ENCODE results near the gene MET. TPM values are rescaled to one million over a fixed set of nuclear protein-coding genes. Genes with fewer than 3 reads are reported as not detected.

Gene MET
- total RNA-seq, 1 experiment from 2014 or later = 8.3 TPM

DNA sequence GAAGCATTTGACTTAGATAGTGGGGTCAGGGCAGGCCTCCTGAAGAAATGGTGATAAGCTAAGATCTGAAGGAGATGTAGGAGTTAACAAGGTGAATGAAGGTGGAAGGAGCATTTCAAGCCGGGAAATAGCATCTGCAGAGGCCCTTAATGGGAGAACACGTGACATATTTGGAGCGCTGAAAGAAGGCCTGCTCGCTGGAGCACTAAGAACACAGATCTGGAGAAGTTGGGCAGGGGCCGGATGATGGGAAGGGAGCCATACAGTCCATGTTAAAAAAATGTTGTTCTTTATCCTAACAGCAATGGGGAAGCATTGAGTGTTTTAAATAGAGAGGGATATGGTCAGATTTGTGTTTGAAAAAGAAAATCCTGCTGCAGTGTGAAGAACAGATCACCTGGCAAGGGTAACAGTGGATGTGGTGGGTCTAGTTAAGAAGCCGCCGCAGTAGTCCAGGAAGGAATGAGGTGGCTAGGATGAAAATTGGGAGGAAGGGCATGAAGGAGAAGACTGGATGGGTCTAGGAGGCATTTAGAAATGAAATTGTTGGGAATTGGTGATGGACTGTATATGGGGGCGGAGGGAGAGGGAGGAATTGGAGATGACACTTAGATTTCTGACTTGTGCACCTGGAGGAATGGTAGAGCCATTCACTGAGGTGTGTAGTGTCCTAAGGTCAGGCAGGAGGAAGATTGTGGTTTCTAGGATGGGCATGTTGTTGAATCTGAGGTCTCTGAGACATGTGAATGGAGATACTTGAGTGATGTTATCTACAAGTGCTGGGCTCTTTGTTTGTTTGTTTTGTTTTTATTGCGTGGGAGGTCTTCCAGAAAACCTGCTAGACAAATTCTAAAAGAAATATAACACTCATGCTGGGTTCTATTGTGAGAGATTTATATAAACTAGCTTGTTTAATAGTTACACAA is 58.4 kb downstream of the MET start:
- Histone ChIP-seq H3K4me1 (replicated peaks) (peaks cover 10% of the 10 kb centered on the region), H3K27me3 (replicated peaks) (peaks cover 54% of the 10 kb centered on the region), H3K4me3 (no peak overlapping the region), H3K27ac (no peak overlapping the region), H3K9me3 (replicated peaks) (no peaks in the 10 kb centered on the region), H3K36me3 (no peaks in the 10 kb centered on the region)
- DNase-seq (ENCODE audit: low read depth in 1 of 2, low spot score in 2 of 2) = peak in 1 of 2 experiments; percentile 65

DNA sequence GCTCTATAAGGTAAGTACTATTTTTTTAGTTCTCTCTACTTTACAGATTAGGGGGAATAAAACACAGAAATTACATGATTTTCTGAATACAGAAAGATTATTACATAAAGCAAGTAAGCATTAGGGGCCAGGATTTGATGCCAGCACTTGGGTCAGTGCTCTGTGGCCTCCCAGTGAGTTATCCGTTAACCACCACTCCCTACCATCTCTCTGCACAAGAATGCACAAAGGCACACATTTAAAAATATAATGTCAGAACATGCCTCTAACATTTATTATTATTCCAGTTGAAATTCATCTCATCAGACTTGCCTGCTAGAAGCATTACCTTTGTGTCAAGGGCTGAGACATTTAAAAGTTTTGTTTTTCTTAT is 59.0 kb downstream of the MET start:
- no peaks in the 10 kb centered on the region for H3K9me3 ChIP-seq (replicated peaks)
- H3K27ac ChIP-seq = no peak overlapping the region
- no peaks in the 10 kb centered on the region for H3K36me3 ChIP-seq
- H3K27me3 ChIP-seq (replicated peaks) = peaks cover 54% of the 10 kb centered on the region
- H3K4me3 ChIP-seq = no peak overlapping the region
- DNase-seq (ENCODE audit: low read depth in 1 of 2, low spot score in 2 of 2) = no peak
- H3K4me1 ChIP-seq (replicated peaks) = peaks cover 10% of the 10 kb centered on the region

DNA sequence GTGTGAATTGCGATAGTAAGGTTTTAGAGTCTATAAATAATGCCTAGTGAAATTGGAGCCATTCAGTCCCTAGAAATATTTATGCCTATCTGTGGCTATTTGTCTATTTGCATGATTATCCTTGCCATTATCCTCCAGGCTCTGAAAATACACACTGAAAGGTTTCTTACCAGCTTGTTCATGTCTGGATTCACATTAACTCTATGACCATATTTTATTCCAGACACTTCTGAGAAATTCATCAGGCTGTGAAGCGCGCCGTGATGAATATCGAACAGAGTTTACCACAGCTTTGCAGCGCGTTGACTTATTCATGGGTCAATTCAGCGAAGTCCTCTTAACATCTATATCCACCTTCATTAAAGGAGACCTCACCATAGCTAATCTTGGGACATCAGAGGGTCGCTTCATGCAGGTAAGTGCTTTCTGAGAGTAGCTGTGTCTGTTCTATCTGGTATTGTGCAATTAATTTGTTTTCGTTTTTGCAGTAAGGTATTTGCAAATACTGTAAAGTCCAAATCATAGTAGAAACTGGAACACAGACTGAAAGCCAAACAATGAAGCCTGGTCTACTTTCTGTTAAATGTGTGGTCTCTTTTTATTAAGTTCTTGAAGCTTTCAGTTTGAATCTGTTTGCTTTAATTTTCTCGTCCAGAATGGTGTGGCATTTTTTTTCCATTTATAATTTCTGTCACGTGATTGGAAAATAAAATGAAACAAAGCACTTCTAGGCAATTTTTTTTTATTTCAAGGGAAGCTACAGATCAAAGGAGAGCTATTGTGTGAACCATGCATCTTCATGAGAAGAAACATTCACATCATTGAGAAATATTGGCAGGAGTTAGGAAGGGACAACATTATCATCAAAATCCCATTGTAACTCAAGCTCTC is 59.7 kb downstream of the MET start:
- no peak for DNase-seq (ENCODE audit: low read depth in 1 of 2, low spot score in 2 of 2)
- no peaks in the 10 kb centered on the region for H3K9me3 ChIP-seq (replicated peaks)
- no peak overlapping the region for H3K27ac ChIP-seq
- H3K36me3 ChIP-seq = no peaks in the 10 kb centered on the region
- H3K4me3 ChIP-seq = no peak overlapping the region
- H3K27me3 ChIP-seq (replicated peaks) = peaks cover 51% of the 10 kb centered on the region
- peaks cover 10% of the 10 kb centered on the region for H3K4me1 ChIP-seq (replicated peaks)

DNA sequence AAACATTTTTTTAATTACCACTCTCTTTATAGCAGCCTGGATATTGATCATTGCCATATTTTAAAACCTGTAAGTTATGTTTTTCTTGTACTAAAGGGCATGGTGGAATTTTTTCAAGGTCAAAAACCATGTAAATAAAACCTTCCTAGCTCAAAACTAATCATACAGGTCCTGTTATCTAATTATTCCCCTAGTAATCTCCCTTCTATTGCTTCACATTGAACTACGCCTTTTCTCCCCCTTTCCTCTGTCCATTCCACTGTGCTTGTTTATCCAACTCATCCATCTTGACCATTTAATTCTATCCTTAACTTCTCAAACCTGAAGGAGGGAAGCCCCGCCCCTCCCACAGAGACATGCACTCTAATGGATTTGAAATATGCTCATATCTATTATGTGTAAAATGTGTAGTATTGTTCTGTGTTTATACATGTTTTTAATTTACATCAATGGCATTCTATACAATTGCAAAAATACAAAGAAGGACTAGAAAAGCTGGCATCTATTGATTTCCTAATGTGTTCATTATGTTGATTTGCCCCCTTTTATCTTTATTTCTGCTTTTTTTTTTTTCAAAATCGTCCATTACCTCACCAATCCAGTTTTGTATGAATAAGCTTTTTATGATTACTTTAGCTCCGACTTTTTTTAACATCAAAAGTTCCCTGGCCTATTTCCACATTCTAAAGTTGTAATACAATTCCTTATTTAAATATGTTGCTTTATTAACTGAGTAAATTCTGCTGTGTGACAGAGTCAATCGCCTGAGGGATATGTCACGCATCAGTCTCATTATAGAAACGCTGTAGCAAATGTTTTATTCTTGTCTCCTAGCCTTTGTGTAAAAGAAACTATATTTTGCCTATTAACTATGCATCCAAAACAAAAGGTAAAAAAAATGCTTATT is 61.0 kb downstream of the MET start:
- Histone ChIP-seq H3K4me3 (no peak overlapping the region), H3K27ac (no peak overlapping the region)

DNA sequence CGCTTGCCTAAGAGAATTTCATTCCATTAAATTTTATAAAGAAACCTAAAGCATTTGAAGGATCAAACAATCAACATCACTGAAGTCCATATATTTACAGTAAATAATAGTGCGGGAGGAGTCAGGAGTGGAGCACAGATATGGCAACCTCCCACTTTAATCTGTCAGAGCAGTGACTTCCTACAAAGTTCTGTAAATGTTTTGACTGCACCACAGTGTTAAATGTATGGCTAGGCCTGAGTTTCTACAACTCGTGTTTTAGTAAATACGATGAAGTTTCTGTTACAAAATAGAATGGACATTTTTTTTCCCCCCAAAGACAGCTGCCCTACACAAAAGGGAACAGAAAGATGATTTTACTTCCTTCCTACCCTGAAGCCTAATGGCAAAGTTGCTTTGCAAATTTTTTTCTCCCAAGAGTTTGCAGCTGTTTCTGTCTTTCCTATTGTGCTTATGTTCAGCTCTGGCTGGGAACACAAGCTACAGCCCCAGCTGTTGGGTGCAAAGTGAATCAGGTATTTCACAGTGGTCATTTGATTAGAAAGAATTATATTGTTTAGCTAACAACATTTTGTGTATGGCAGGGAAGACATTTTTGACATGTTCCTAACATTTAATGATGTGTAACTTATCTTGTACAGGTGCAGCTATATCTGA is 62.1 kb downstream of the MET start:
- DNase-seq (ENCODE audit: low read depth in 1 of 2, low spot score in 2 of 2) = no peak
- no peaks in the 10 kb centered on the region for H3K36me3 ChIP-seq
- no peak overlapping the region for H3K27ac ChIP-seq
- peaks cover 29% of the 10 kb centered on the region for H3K27me3 ChIP-seq (replicated peaks)
- H3K4me1 ChIP-seq (replicated peaks) = peaks cover 10% of the 10 kb centered on the region
- H3K4me3 ChIP-seq = no peak overlapping the region
- no peaks in the 10 kb centered on the region for H3K9me3 ChIP-seq (replicated peaks)

More for the DNA sequence above, 61.0 kb downstream of the MET start:
- no peaks in the 10 kb centered on the region for H3K9me3 ChIP-seq (replicated peaks)
- peaks cover 39% of the 10 kb centered on the region for H3K27me3 ChIP-seq (replicated peaks)
- H3K4me1 ChIP-seq (replicated peaks) = peaks cover 10% of the 10 kb centered on the region
- no peak for DNase-seq (ENCODE audit: low read depth in 1 of 2, low spot score in 2 of 2)
- H3K36me3 ChIP-seq = no peaks in the 10 kb centered on the region

DNA sequence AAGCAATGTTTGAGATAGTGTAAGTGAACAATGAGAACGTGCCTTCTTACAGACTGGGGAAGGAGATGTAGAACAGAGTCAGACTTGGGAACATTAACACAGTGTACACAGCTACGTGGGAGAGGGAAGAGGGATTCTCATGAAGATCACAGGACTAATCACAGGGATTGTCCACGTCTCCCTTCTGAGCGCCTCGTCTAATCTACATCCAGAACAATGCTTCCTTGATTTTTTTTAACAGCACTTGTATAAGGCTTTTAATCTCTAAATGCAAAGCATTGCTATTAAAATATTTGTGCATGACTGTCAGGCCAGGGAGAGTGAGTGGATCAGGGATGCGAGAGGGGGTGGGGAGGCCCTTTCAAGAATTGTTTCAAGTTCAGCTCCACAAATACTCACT is 62.7 kb downstream of the MET start:
- H3K27ac ChIP-seq = no peak overlapping the region
- peaks cover 22% of the 10 kb centered on the region; the same call in 1 of the 2 replicates for H3K27me3 ChIP-seq (replicated peaks)
- no peaks in the 10 kb centered on the region for H3K9me3 ChIP-seq (replicated peaks)
- no peak for DNase-seq (ENCODE audit: low read depth in 1 of 2, low spot score in 2 of 2)
- no peaks in the 10 kb centered on the region for H3K36me3 ChIP-seq
- peaks cover 10% of the 10 kb centered on the region for H3K4me1 ChIP-seq (replicated peaks)
- no peak overlapping the region for H3K4me3 ChIP-seq

DNA sequence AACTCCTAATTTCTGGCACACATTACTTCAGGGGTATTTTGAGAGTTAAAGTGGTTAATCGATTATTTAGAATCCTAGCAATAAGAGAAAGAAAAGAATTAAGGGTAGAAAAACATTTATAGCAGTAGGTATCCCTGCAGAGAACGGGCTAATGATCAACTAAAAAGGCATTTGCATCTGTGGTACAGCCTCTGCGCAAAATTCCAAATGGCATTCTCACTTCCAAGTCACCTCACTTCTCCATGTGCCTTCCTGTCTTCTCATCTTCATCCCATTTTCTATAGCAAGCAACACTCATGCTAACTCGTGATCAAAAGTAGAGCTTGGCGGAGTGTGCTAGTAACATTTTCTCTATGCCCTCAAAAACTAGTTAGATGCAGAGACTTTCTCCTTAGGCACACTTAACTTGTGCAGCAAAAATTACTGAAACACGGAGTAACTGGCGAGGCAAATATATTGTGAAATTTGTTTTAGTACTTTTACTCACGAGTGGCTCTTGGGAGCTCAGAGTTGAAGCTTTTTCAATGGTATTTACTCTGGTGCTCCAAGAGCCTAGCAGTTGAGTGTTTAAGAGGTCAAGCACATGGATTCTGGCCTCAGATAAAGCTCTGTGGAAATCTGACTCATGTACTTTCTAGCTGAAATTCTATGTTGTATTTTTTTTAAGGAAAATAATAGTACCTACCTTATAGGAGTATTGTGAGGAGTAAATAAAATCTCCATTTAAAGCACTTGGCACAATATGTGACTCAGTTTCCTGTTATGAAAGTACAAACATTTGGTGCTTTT is 65.1 kb downstream of the MET start:
- no peak for DNase-seq (ENCODE audit: low read depth in 1 of 2, low spot score in 2 of 2)
- Histone ChIP-seq H3K27me3 (replicated peaks) (peaks cover 14% of the 10 kb centered on the region; the same call in 1 of the 2 replicates), H3K4me3 (no peak overlapping the region), H3K4me1 (replicated peaks) (no peaks in the 10 kb centered on the region), H3K36me3 (peaks cover 2% of the 10 kb centered on the region; the same call in 1 of the 2 replicates), H3K27ac (no peak overlapping the region), H3K9me3 (replicated peaks) (no peaks in the 10 kb centered on the region)

DNA sequence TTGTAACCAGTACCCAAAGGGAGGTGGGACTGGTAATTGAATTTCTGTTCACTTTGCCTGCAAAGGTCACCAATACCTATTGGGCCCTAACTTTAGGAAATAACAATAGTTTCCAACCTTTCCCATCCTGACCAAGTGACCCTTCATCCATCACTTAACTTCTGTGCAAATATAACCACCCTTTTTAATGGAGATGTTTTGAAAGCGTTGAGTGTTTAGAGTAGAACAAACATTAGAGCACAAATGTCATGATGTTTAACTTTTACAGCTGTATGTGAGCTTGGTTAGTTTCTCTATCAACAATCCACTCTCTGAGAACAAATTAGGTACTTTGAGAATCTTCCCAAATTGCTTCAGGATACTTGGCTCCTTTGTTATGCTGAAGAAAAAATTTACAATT is 66.4 kb downstream of the MET start:
- Histone ChIP-seq H3K36me3 (peaks cover 2% of the 10 kb centered on the region; the same call in 1 of the 2 replicates), H3K4me3 (no peak overlapping the region), H3K4me1 (replicated peaks) (no peaks in the 10 kb centered on the region), H3K27ac (no peak overlapping the region), H3K9me3 (replicated peaks) (no peaks in the 10 kb centered on the region), H3K27me3 (replicated peaks) (peaks cover 8% of the 10 kb centered on the region; the same call in 1 of the 2 replicates)
- no peak for DNase-seq (ENCODE audit: low read depth in 1 of 2, low spot score in 2 of 2)

DNA sequence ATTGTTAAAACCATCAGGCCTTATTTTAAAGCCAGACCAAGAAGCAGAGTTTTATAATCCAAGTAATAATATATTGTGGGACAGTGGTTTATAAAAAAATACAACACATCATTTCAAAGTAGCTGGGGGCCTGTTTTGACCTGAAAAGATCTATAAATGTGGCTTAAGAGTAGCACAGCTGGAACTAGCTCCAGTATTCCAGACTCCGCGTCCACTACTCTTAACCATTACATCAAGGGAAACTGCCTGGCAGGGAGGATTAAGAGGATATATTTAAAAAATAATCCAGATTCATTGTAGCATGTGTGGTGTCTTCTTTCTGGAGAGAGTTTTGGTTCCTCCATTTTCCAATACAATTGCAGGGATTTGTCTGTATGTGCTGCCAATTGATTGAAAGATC is 67.3 kb downstream of the MET start:
- H3K36me3 ChIP-seq = peaks cover 2% of the 10 kb centered on the region; the same call in 1 of the 2 replicates

DNA sequence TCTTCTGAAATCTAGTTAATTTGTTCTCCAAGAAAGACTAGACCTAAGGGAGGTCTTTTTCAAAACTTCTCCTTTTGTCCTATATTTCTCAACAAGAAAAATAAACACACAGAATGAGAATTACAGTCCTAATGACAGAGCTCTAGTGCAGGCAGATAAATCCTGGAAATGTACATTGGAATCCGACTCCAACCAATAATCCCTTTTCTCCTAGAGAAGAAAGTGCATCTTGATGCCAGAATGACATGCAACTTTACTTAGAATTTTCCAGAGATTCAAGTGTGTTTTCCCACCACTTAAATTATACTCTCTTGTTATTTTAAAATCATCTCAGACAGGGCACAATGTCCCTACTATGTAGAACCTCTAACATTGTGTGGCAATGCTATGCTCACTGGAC is 68.2 kb downstream of the MET start:
- H3K36me3 ChIP-seq = peaks cover 2% of the 10 kb centered on the region; the same call in 1 of the 2 replicates
- H3K4me1 ChIP-seq (replicated peaks) = no peaks in the 10 kb centered on the region
- no peak overlapping the region for H3K27ac ChIP-seq
- no peaks in the 10 kb centered on the region for H3K9me3 ChIP-seq (replicated peaks)
- DNase-seq (ENCODE audit: low read depth in 1 of 2, low spot score in 2 of 2) = no peak
- peaks cover 3% of the 10 kb centered on the region for H3K27me3 ChIP-seq (replicated peaks)
- no peak overlapping the region for H3K4me3 ChIP-seq

More for the DNA sequence above, 67.3 kb downstream of the MET start:
- H3K27me3 ChIP-seq (replicated peaks) = peaks cover 4% of the 10 kb centered on the region; the same call in 1 of the 2 replicates
- no peak for DNase-seq (ENCODE audit: low read depth in 1 of 2, low spot score in 2 of 2)
- H3K4me3 ChIP-seq = no peak overlapping the region
- no peaks in the 10 kb centered on the region for H3K4me1 ChIP-seq (replicated peaks)
- no peaks in the 10 kb centered on the region for H3K9me3 ChIP-seq (replicated peaks)
- H3K27ac ChIP-seq = no peak overlapping the region

DNA sequence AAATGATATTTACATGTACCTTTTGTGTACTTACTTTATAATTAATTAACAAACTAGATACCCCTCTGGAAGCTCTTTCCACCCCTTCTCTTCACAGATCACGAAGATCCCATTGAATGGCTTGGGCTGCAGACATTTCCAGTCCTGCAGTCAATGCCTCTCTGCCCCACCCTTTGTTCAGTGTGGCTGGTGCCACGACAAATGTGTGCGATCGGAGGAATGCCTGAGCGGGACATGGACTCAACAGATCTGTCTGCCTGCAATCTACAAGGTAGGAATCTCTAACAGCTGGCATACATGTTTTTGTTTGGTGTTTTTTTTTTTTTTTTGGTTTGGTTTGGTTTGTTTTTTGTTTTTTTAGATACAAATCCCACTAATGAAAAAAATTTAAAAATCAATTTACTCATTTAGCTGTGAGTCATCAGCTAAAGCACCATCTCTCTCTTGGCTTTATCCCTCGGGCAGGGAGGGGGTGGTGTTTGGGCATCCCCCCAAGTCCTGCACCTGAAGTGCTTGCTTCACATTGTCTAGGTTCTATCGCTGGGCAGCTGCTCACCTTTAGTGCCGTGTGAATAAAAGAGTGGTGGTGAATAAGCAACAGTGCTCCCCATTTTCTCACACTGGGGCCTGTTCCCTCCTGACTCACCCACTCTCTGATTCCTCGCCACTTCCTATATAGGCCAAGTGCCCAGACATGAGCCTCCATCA is 68.9 kb downstream of the MET start:
- H3K27me3 ChIP-seq (replicated peaks) = peaks cover 3% of the 10 kb centered on the region
- H3K4me1 ChIP-seq (replicated peaks) = no peaks in the 10 kb centered on the region
- H3K4me3 ChIP-seq = no peak overlapping the region
- DNase-seq (ENCODE audit: low read depth in 1 of 2, low spot score in 2 of 2) = no peak
- H3K36me3 ChIP-seq = peaks cover 2% of the 10 kb centered on the region; the same call in 1 of the 2 replicates
- H3K27ac ChIP-seq = no peak overlapping the region
- H3K9me3 ChIP-seq (replicated peaks) = no peaks in the 10 kb centered on the region

Data from SJSA1 (cell line).